Immature natural killer cell (primary cell): ENCODE measurements around the gene WNK4. TPM values are rescaled to one million over a fixed set of nuclear protein-coding genes. Genes with fewer than 3 reads are reported as not detected.

Source experiments
- DNase-seq, 3 donors: peaks; one replicate each; pipeline ENCODE4 v3.0.0; 2022; ENCODE audit warnings: mixed read lengths in 1 of 3
- H3K27ac Mint-ChIP-seq, 6 donors: one replicate each; pipeline ENCODE4 v1.8.0; 2020; ENCODE audit warnings: mixed read lengths in 6 of 6, mild to moderate bottlenecking in 5 of 6, inconsistent platforms in 4 of 6, moderate library complexity in 3 of 6
- H3K27me3 Mint-ChIP-seq, 3 donors: one replicate each; pipeline ENCODE4 v1.8.0; 2020 to 2021; ENCODE audit warnings: low read depth in 3 of 3, mild to moderate bottlenecking in 3 of 3, mixed read lengths in 3 of 3, moderate library complexity in 3 of 3, inconsistent platforms in 1 of 3
- H3K36me3 Mint-ChIP-seq, 3 donors: one replicate each; pipeline ENCODE4 v1.8.0; 2020; ENCODE audit warnings: mixed read lengths in 3 of 3, inconsistent platforms in 2 of 3, mild to moderate bottlenecking in 2 of 3
- H3K4me1 Mint-ChIP-seq, 2 donors: one replicate each; pipeline ENCODE4 v1.8.0; 2020; ENCODE audit warnings: inconsistent platforms in 2 of 2, mild to moderate bottlenecking in 2 of 2, mixed read lengths in 2 of 2, moderate library complexity in 1 of 2
- H3K4me3 Mint-ChIP-seq, 5 donors: one replicate each; pipeline ENCODE4 v1.8.0; 2020; ENCODE audit warnings: mild to moderate bottlenecking in 5 of 5, mixed read lengths in 5 of 5, inconsistent platforms in 3 of 5, moderate library complexity in 3 of 5
- H3K9me3 Mint-ChIP-seq, 6 donors: one replicate each; pipeline ENCODE4 v1.8.0; 2020; ENCODE audit warnings: mild to moderate bottlenecking in 6 of 6, mixed read lengths in 6 of 6, inconsistent platforms in 4 of 6, moderate library complexity in 3 of 6
- polyA plus RNA-seq, 3 donors: library from polyadenylated mRNA; unstranded; fragments of 300-500 nt; fragmentation: Illumina TruSeq; gene quantifications; one replicate each; pipeline ENCODE4 v1.2.3, GENCODE V29; 2021

Gene WNK4
- polyA plus RNA-seq, 3 donors from 2014 or later, result not detected

GRCh38 chr17:42818379-42818778 is 38.0 kb downstream of the WNK4 start:
- H3K27me3 Mint-ChIP-seq, result peaks cover 0 to 3% (median 0%) of the 10 kb centered on the region in 3 donors
- H3K36me3 Mint-ChIP-seq, result peaks cover 21 to 59% (median 32%) of the 10 kb centered on the region in 3 donors
- no peaks in the 10 kb centered on the region for H3K9me3 Mint-ChIP-seq

GRCh38 chr17:42819939-42820535 is 39.6 kb downstream of the WNK4 start:
- Mint-ChIP-seq H3K4me1 (peaks cover 21 to 49% of the 10 kb centered on the region in 2 donors), H3K4me3 (no peak overlapping the region), H3K36me3 (peaks cover 12 to 45% (median 20%) of the 10 kb centered on the region in 3 donors), H3K27me3 (peaks cover 0 to 5% (median 4%) of the 10 kb centered on the region in 3 donors), H3K27ac (peak overlapping the region in 3 of 6 donors; percentile 15 to 76 (median 55)), H3K9me3 (no peaks in the 10 kb centered on the region)
- DNase-seq, result peak; percentile 33 to 52 (median 40)

More at GRCh38 chr17:42818379-42818778, 38.0 kb downstream of the WNK4 start:
- H3K27ac Mint-ChIP-seq, result no peak overlapping the region
- H3K4me1 Mint-ChIP-seq, result peaks cover 11 to 37% of the 10 kb centered on the region in 2 donors
- H3K4me3 Mint-ChIP-seq, result no peak overlapping the region
- DNase-seq, result no peak

- H3K27ac Mint-ChIP-seq, result peak overlapping the region in 1 of 6 donors; percentile 39
These were observed 40.8 kb downstream of the WNK4 start for GRCh38 chr17:42821176-42821575.

GRCh38 chr17:42827472-42827871 is 47.1 kb downstream of the WNK4 start:
- no peak overlapping the region for H3K4me3 Mint-ChIP-seq
- no peak for DNase-seq
- H3K27me3 Mint-ChIP-seq, result peaks cover 3 to 12% (median 8%) of the 10 kb centered on the region in 3 donors
- H3K27ac Mint-ChIP-seq, result no peak overlapping the region
- H3K9me3 Mint-ChIP-seq, result no peaks in the 10 kb centered on the region
- peaks cover 18 to 25% of the 10 kb centered on the region in 2 donors for H3K4me1 Mint-ChIP-seq
- H3K36me3 Mint-ChIP-seq, result no peaks in the 10 kb centered on the region

More at GRCh38 chr17:42821176-42821575, 40.8 kb downstream of the WNK4 start:
- peaks cover 0 to 5% (median 4%) of the 10 kb centered on the region in 3 donors for H3K27me3 Mint-ChIP-seq
- H3K36me3 Mint-ChIP-seq, result peaks cover 4 to 36% (median 15%) of the 10 kb centered on the region in 3 donors
- peak overlapping the region in 2 of 5 donors; percentile 2 to 42 for H3K4me3 Mint-ChIP-seq
- peaks cover 22 to 49% of the 10 kb centered on the region in 2 donors for H3K4me1 Mint-ChIP-seq
- DNase-seq, result no peak
- no peaks in the 10 kb centered on the region for H3K9me3 Mint-ChIP-seq

GRCh38 chr17:42830971-42831370 is 50.6 kb downstream of the WNK4 start:
- no peaks in the 10 kb centered on the region for H3K36me3 Mint-ChIP-seq
- no peaks in the 10 kb centered on the region for H3K9me3 Mint-ChIP-seq
- H3K4me3 Mint-ChIP-seq, result peak overlapping the region in 2 of 5 donors; percentile 12 to 61
- peaks cover 23 to 24% of the 10 kb centered on the region in 2 donors for H3K4me1 Mint-ChIP-seq
- H3K27ac Mint-ChIP-seq, result peak overlapping the region in 4 of 6 donors; percentile 14 to 45 (median 34)
- H3K27me3 Mint-ChIP-seq, result peaks cover 2 to 17% (median 15%) of the 10 kb centered on the region in 3 donors
- DNase-seq, result no peak

GRCh38 chr17:42832213-42832933 is 52.0 kb downstream of the WNK4 start:
- Mint-ChIP-seq H3K36me3 (peaks cover 0 to 1% (median 0%) of the 10 kb centered on the region in 3 donors), H3K27ac (peak overlapping the region; percentile 98 to 99 (median 98)), H3K27me3 (peaks cover 0 to 17% (median 10%) of the 10 kb centered on the region in 3 donors), H3K4me1 (peaks cover 23 to 24% of the 10 kb centered on the region in 2 donors), H3K9me3 (no peaks in the 10 kb centered on the region), H3K4me3 (peak overlapping the region; percentile 94 to 98 (median 97))
- no peak for DNase-seq

- Mint-ChIP-seq H3K36me3 (peaks cover 5 to 9% (median 5%) of the 10 kb centered on the region in 3 donors), H3K27ac (peak within 1 kb of the TSS; percentile 98 to 99 (median 98)), H3K9me3 (no peaks in the 10 kb centered on the region), H3K27me3 (peaks cover 0 to 16% (median 10%) of the 10 kb centered on the region in 3 donors), H3K4me3 (peak within 1 kb of the TSS; percentile 94 to 98 (median 97)), H3K4me1 (peaks cover 23 to 24% of the 10 kb centered on the region in 2 donors)
- peak; percentile 90 to 91 (median 90) for DNase-seq
These were observed 52.7 kb downstream of the WNK4 start, which contains the start of gene PSME3 for GRCh38 chr17:42832934-42833766. TSS of gene PSME3 (plus strand) at chr17:42833397. CDS start at chr17:42833632, 235 bp downstream.

GRCh38 chr17:42833767-42834422 is 53.5 kb downstream of the WNK4 start:
- Mint-ChIP-seq H3K4me1 (peaks cover 23 to 24% of the 10 kb centered on the region in 2 donors), H3K4me3 (peak overlapping the region; percentile 94 to 98 (median 97)), H3K9me3 (no peaks in the 10 kb centered on the region), H3K36me3 (peaks cover 7 to 15% (median 8%) of the 10 kb centered on the region in 3 donors), H3K27me3 (peaks cover 0 to 13% (median 7%) of the 10 kb centered on the region in 3 donors), H3K27ac (peak overlapping the region; percentile 98 to 99 (median 98))
- no peak for DNase-seq

GRCh38 chr17:42835732-42836131 is 55.3 kb downstream of the WNK4 start:
- H3K9me3 Mint-ChIP-seq, result no peaks in the 10 kb centered on the region
- peaks cover 23 to 24% of the 10 kb centered on the region in 2 donors for H3K4me1 Mint-ChIP-seq
- peaks cover 14 to 22% (median 15%) of the 10 kb centered on the region in 3 donors for H3K36me3 Mint-ChIP-seq
- H3K4me3 Mint-ChIP-seq, result no peak overlapping the region
- H3K27me3 Mint-ChIP-seq, result peaks cover 0 to 11% (median 7%) of the 10 kb centered on the region in 3 donors
- DNase-seq, result no peak
- H3K27ac Mint-ChIP-seq, result no peak overlapping the region

- H3K27me3 Mint-ChIP-seq, result no peaks in the 10 kb centered on the region
- DNase-seq, result no peak
- no peaks in the 10 kb centered on the region for H3K9me3 Mint-ChIP-seq
- peaks cover 14 to 48% (median 35%) of the 10 kb centered on the region in 3 donors for H3K36me3 Mint-ChIP-seq
- no peak overlapping the region for H3K27ac Mint-ChIP-seq
- peaks cover 8 to 19% of the 10 kb centered on the region in 2 donors for H3K4me1 Mint-ChIP-seq
- no peak overlapping the region for H3K4me3 Mint-ChIP-seq
These were observed 61.7 kb downstream of the WNK4 start for GRCh38 chr17:42841975-42842685.

- no peaks in the 10 kb centered on the region for H3K9me3 Mint-ChIP-seq
- DNase-seq, result peak in 1 of 3 donors; percentile 12
- H3K4me3 Mint-ChIP-seq, result no peak overlapping the region
- H3K27me3 Mint-ChIP-seq, result no peaks in the 10 kb centered on the region
- H3K36me3 Mint-ChIP-seq, result peaks cover 8 to 37% (median 31%) of the 10 kb centered on the region in 3 donors
- no peak overlapping the region for H3K27ac Mint-ChIP-seq
- peaks cover 8 to 22% of the 10 kb centered on the region in 2 donors for H3K4me1 Mint-ChIP-seq
These were observed 63.0 kb downstream of the WNK4 start for GRCh38 chr17:42843358-42843934.

- Mint-ChIP-seq H3K36me3 (peaks cover 3 to 29% (median 23%) of the 10 kb centered on the region in 3 donors), H3K4me1 (peaks cover 8 to 22% of the 10 kb centered on the region in 2 donors), H3K4me3 (no peak within 1 kb of the TSS), H3K27me3 (no peaks in the 10 kb centered on the region), H3K27ac (peak within 1 kb of the TSS in 3 of 6 donors; percentile 24 to 45 (median 34)), H3K9me3 (no peaks in the 10 kb centered on the region)
- no peak for DNase-seq
These were observed 63.9 kb downstream of the WNK4 start, which contains the start of gene AOC2 for GRCh38 chr17:42844271-42844670. TSS of gene AOC2 (plus strand) at chr17:42844580. CDS start at chr17:42844627, 47 bp downstream.
